Pancreas (tissue), 10 donors: Measurements from ENCODE around the gene B3GNT5. TPM values are rescaled to one million over a fixed set of nuclear protein-coding genes. Genes with fewer than 3 reads are reported as not detected.

Experiments used
- ATAC-seq, 4 donors: fragments of 200-7000 bp; cut with Tn5 transposase; one replicate each; pipeline versions ENCODE4 v1.8.0 to v1.9.1; 2020; ENCODE audit warnings: mild to moderate bottlenecking in 4 of 4, moderate library complexity in 4 of 4
- DNase-seq, 6 donors: peaks; one replicate each; pipeline ENCODE4 v3.0.0-alpha.2; 2020
- FAIRE-seq: peaks from 2 replicates; lab custom pipeline; 2012; peaks lifted over from hg19 to GRCh38; lab: Jason Lieb, UNC
- H3K27ac ChIP-seq, 4 donors: fragments of 200-600 bp; sonication (generic); 1 replicate in 3 of 4; 2 replicates in 1 of 4; pipeline versions ENCODE4 v1.5.0 to v1.8.0; 2020
- H3K27me3 ChIP-seq, 4 donors: fragments of 200-600 bp; one replicate each; pipeline ENCODE4 v1.8.0; 2021
- H3K36me3 ChIP-seq, 3 donors: fragments of 200-600 bp; sonication (generic) in 1 of 3; one replicate each; pipeline versions ENCODE4 v1.5.0 to v1.8.0; 2020 to 2021
- H3K4me1 ChIP-seq, 3 donors: fragments of 200-600 bp; one replicate each; pipeline ENCODE4 v1.8.0; 2021
- H3K4me3 ChIP-seq, 4 donors: fragments of 200-600 bp; sonication (generic) in 2 of 4; one replicate each; pipeline versions ENCODE4 v1.5.0 to v1.8.0; 2020 to 2021
- H3K9me3 ChIP-seq, 4 donors: fragments of 200-600 bp; one replicate each; pipeline ENCODE4 v1.8.0; 2021
- CTCF ChIP-seq, 4 donors: fragments of 200-600 bp; sonication (generic) in 3 of 4; IDR thresholded peaks; one replicate each; pipeline versions ENCODE4 v1.5.0 to v1.8.0; 2021; ENCODE audit warnings: antibody characterized with exemption in 4 of 4
- WGBS, 2 donors: extraction: QIAGEN DNeasy Blood & Tissue Kit; methylation state at CpG; one replicate each; pipeline ENCODE4 v1.1.7; 2013; 5-methylcytosine and 5-hydroxymethylcytosine counted together
- intact Hi-C, 3 donors: fragments of 100-400 bp; cut with DNase I; formaldehyde crosslinking; loops; one replicate each; pipeline versions ENCODE4 v1.11.1 to v1.14.2; 2022
- polyA plus RNA-seq, 2 donors: library from polyadenylated mRNA; stranded (reverse); fragments of 200-250 nt; gene quantifications; one replicate each; pipeline ENCODE4 v1.2.3, GENCODE V29; 2013
- total RNA-seq, 6 donors: library from RNA; stranded (reverse); fragmentation: NEBNext Ultra II Directional in 4 of 6; extraction: Animal tissue kit (Norgen Biotek cat#: 25700) in 4 of 6; gene quantifications; one replicate each; pipeline versions ENCODE4 v1.2.1 to v1.2.4, GENCODE V29; 2021 to 2023
- donor health status: healthy with polysubstance abuse.
- donor health status: DM: no; HTN: no; CAD: no; lungs with moderate emphysema.
- donor health status: DM: no; HTN: no; CAD: no.
- donor health status: control.
- donor health status: control.
- donor health status: Bipolar disorder and iron deficiency.
- donor health status: DM: yes; HTN: yes; CAD: no.
- donor health status: DM: no; HTN: no; CAD: no.
- donor health status: DM: no; HTN: no; CAD: no.
- donor health status: DM: yes; HTN: yes; CAD: no.

The B3GNT5 gene
- total and polyA plus RNA-seq, 8 donors = 3.0 to 13.7 (median 5.2) TPM

- ATAC-seq (no peak), DNase-seq (no peak), FAIRE-seq (no peak)
- Histone ChIP-seq H3K9me3 (no peaks in the 10 kb centered on the region), H3K27me3 (no peaks in the 10 kb centered on the region), H3K4me1 (peaks cover 0 to 9% (median 0%) of the 10 kb centered on the region in 3 donors), H3K4me3 (no peak overlapping the region), H3K36me3 (no peaks in the 10 kb centered on the region), H3K27ac (no peak overlapping the region)
- intact Hi-C loops = no loop called here
- no peak for TF ChIP-seq CTCF (IDR thresholded peaks at IDR 0.05)
- 76 to 85% methylated on average over 8 of the region's 8 CpGs for WGBS, 2 donors
Measured at GRCh38 chr3:183301937-183302580, 49.0 kb downstream of the B3GNT5 start.

- H3K36me3 ChIP-seq = no peaks in the 10 kb centered on the region
- WGBS, 2 donors = 72 to 83% methylated on average over 2 of the region's 2 CpGs
- intact Hi-C loops = no loop called here
- DNase-seq (no peak), ATAC-seq (no peak), FAIRE-seq (no peak)
- no peaks in the 10 kb centered on the region for H3K9me3 ChIP-seq
- no peaks in the 10 kb centered on the region for H3K27me3 ChIP-seq
- peaks cover 0 to 19% (median 7%) of the 10 kb centered on the region in 3 donors for H3K4me1 ChIP-seq
- H3K4me3 ChIP-seq = no peak overlapping the region
- TF ChIP-seq CTCF (IDR thresholded peaks at IDR 0.05) = no peak
- no peak overlapping the region for H3K27ac ChIP-seq
Measured at GRCh38 chr3:183303690-183304089, 50.6 kb downstream of the B3GNT5 start.

DNA sequence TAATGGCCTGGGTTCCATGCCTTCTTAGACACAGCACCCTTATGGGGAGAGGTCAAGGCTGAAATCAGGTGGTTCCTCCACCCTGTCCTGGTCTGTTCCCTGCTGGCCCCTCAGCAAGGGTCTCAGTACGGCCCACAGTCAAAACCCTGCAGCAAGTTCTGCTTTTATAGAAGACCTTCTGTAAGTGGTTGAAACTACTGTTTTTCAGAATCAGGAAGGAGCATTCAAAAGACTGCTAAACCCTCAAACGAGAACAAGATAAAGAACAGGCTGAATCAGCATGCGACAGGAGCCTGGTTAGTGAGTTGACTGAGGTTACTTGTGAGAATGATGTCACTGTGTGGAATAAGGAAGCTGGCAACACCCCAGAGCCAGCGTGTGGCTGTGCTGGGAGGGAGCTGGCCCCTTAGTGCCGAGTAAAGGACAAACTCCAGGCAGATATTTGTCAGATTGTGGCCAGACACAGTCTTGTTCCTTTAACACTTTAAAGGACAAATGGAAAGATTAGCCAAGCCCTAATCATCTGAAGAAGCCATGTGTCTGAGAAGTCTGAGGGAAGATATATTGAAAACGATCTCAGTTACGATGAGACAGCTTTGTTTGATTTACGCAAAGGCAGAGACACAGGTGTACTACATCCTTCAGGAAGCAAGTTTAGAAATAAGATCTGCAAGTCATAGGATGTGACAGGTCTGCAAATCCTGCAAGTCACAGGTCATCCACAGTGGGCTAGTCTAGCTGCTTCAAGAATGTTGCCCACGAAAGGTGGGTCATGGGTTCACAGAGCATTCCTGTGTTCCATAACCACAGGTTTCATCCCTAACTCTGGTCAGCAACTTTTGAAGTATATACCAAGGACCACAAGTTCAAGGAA is 54.0 kb downstream of the B3GNT5 start:
- TF ChIP-seq CTCF (IDR thresholded peaks at IDR 0.05) = no peak
- peaks cover 0 to 15% (median 7%) of the 10 kb centered on the region in 3 donors for H3K4me1 ChIP-seq
- ATAC-seq = peak; percentile 96 to 98 (median 97)
- WGBS, 2 donors = 29 to 36% methylated on average over 9 of the region's 9 CpGs
- no peak for FAIRE-seq
- H3K27ac ChIP-seq = peak overlapping the region; percentile 26 to 89 (median 64)
- H3K4me3 ChIP-seq = no peak overlapping the region
- intact Hi-C loops = no loop called here
- no peaks in the 10 kb centered on the region for H3K9me3 ChIP-seq
- no peaks in the 10 kb centered on the region for H3K27me3 ChIP-seq
- H3K36me3 ChIP-seq = no peaks in the 10 kb centered on the region
- peak; percentile 77 to 87 (median 82) for DNase-seq

- H3K27me3 ChIP-seq = no peaks in the 10 kb centered on the region
- intact Hi-C loops = no loop called here
- H3K27ac ChIP-seq = peak overlapping the region in 2 of 4 donors; percentile 75 to 89
- TF ChIP-seq CTCF (IDR thresholded peaks at IDR 0.05) = no peak
- H3K9me3 ChIP-seq = no peaks in the 10 kb centered on the region
- no peaks in the 10 kb centered on the region for H3K36me3 ChIP-seq
- DNase-seq = no peak
- ATAC-seq = peak in 1 of 4 donors; percentile 5
- H3K4me3 ChIP-seq = no peak overlapping the region
- H3K4me1 ChIP-seq = peaks cover 0 to 15% (median 7%) of the 10 kb centered on the region in 3 donors
- no peak for FAIRE-seq
- 62 to 65% methylated on average over 2 of the region's 2 CpGs for WGBS, 2 donors
Measured at GRCh38 chr3:183307749-183308148, 54.7 kb downstream of the B3GNT5 start.
